IMR-90 (cell line): ENCODE measurements around the gene TBCK. TPM values are rescaled to one million over a fixed set of nuclear protein-coding genes. Genes with fewer than 3 reads are reported as not detected.

ENCODE experiments used
- ATAC-seq: fragments of 200-7000 bp; cut with Tn5 transposase; 2 replicates; pipeline ENCODE4 v1.9.1; 2020; ENCODE audit warnings: low read depth, mild to moderate bottlenecking, moderate library complexity
- BruUV-seq: library from RNA; stranded (reverse); fragments of 400-500 nt; replicated peaks from 2 replicates; lab custom pipeline; 2021; lab: Mats Ljungman, UMichigan
- CTCF ChIA-PET: fragments of 300-600 bp; formaldehyde crosslinking; extraction: SDS; loops from one replicate; lab custom pipeline; 2021; ENCODE audit warnings: antibody characterized with exemption; lab: Yijun Ruan, JAX
- POLR2A ChIA-PET: fragments of 300-600 bp; sonication (Branson Sonifier 250); formaldehyde crosslinking; loops from one replicate; lab custom pipeline; 2022; ENCODE audit warnings: antibody characterized with exemption; ENCODE audit not compliant: unreplicated experiment; lab: Charles Lee
- DNase-seq: peaks from one replicate; pipeline ENCODE4 v3.0.0; 2013
- H2AFZ ChIP-seq: replicated peaks from 2 replicates; pipeline ENCODE3; 2013; ENCODE audit warnings: low read length, mild to moderate bottlenecking; ENCODE audit not compliant: poor library complexity
- H2AK5ac ChIP-seq: 2 replicates; pipeline ENCODE4 v1.6.1; 2013; ENCODE audit warnings: low read depth, low read length, inconsistent platforms
- H2AK9ac ChIP-seq: replicated peaks from 2 replicates; pipeline ENCODE3; 2013; ENCODE audit warnings: mild to moderate bottlenecking, low read depth, low read length, moderate library complexity; ENCODE audit not compliant: poor library complexity
- H2BK120ac ChIP-seq: 2 replicates; pipeline ENCODE4 v1.6.1; 2013; ENCODE audit warnings: low read depth, low read length, inconsistent platforms
- H2BK15ac ChIP-seq: 3 replicates; pipeline ENCODE4 v1.6.1; 2013; ENCODE audit warnings: low read depth, low read length, inconsistent platforms
- H2BK20ac ChIP-seq: 2 replicates; pipeline ENCODE4 v1.6.1; 2013; ENCODE audit warnings: low read depth, mild to moderate bottlenecking, inconsistent platforms, low read length, moderate library complexity
- H2BK5ac ChIP-seq: 2 replicates; pipeline ENCODE4 v1.6.1; 2013; ENCODE audit warnings: mild to moderate bottlenecking, low read depth, low read length, inconsistent platforms; ENCODE audit not compliant: poor library complexity, severe bottlenecking
- H3K14ac ChIP-seq: replicated peaks from 2 replicates; pipeline ENCODE4 v1.6.1; 2013; ENCODE audit warnings: low read depth, low read length, inconsistent platforms
- H3K18ac ChIP-seq: 2 replicates; pipeline ENCODE4 v1.6.1; 2013; ENCODE audit warnings: low read depth, low read length, control low read depth
- H3K23ac ChIP-seq: 2 replicates; pipeline ENCODE4 v1.6.1; 2013; ENCODE audit warnings: low read depth, low read length, inconsistent platforms
- H3K27ac ChIP-seq: 2 replicates; pipeline ENCODE4 v1.5.1; 2013; ENCODE audit warnings: mild to moderate bottlenecking, control low read depth, low read length; ENCODE audit not compliant: insufficient read depth
- H3K27me3 ChIP-seq: 2 replicates; pipeline ENCODE4 v1.6.1; 2013; ENCODE audit warnings: low read length; ENCODE audit not compliant: control insufficient read depth, insufficient read depth
- H3K36me3 ChIP-seq: 2 replicates; pipeline ENCODE4 v1.6.1; 2013; ENCODE audit warnings: low read length, mixed read lengths; ENCODE audit not compliant: control insufficient read depth, insufficient read depth
- H3K4ac ChIP-seq: 2 replicates; pipeline ENCODE4 v1.6.1; 2013; ENCODE audit warnings: low read depth, low read length, inconsistent platforms
- H3K4me1 ChIP-seq: 2 replicates; pipeline ENCODE4 v1.6.1; 2013; ENCODE audit warnings: low read length, mixed read lengths; ENCODE audit not compliant: control insufficient read depth, insufficient read depth
- H3K4me2 ChIP-seq: 2 replicates; pipeline ENCODE4 v1.6.1; 2013; ENCODE audit warnings: low read depth, mild to moderate bottlenecking, control low read depth, low read length, moderate library complexity
- H3K4me3 ChIP-seq: 2 replicates; pipeline ENCODE4 v1.5.1; 2013; ENCODE audit warnings: low read depth, mild to moderate bottlenecking, control low read depth, low read length, moderate library complexity; ENCODE audit not compliant: insufficient read depth
- H3K56ac ChIP-seq: 2 replicates; pipeline ENCODE4 v1.6.1; 2013; ENCODE audit warnings: low read length, inconsistent platforms; ENCODE audit not compliant: insufficient read depth; ENCODE audit errors: extremely low read depth
- H3K79me1 ChIP-seq, 2 experiments: 2 replicates each; pipeline ENCODE4 v1.6.1; 2013; ENCODE audit warnings: low read length in 2 of 2, inconsistent platforms in 1 of 2, low read depth in 1 of 2
- H3K9ac ChIP-seq: 2 replicates; pipeline ENCODE4 v1.6.1; 2013; ENCODE audit warnings: low read depth, low read length, control low read depth
- H3K9me1 ChIP-seq: 2 replicates; pipeline ENCODE4 v1.6.1; 2013; ENCODE audit warnings: low read length, inconsistent platforms; ENCODE audit not compliant: insufficient read depth
- H3K9me3 ChIP-seq: 2 replicates; pipeline ENCODE4 v1.6.1; 2013; ENCODE audit warnings: low read length; ENCODE audit not compliant: control insufficient read depth, insufficient read depth
- H4K20me1 ChIP-seq: 2 replicates; pipeline ENCODE4 v1.6.1; 2013; ENCODE audit warnings: low read length, inconsistent platforms; ENCODE audit not compliant: insufficient read depth
- H4K5ac ChIP-seq: 2 replicates; pipeline ENCODE4 v1.6.1; 2013; ENCODE audit warnings: mild to moderate bottlenecking, low read depth, low read length, control low read depth
- H4K8ac ChIP-seq, 2 experiments: 2 replicates each; pipeline ENCODE4 v1.6.1; 2013; ENCODE audit warnings: low read depth in 2 of 2, low read length in 2 of 2, control low read depth in 1 of 2, inconsistent platforms in 1 of 2
- H4K91ac ChIP-seq: 2 replicates; pipeline ENCODE4 v1.6.1; 2013; ENCODE audit warnings: low read depth, low read length, inconsistent platforms; ENCODE audit not compliant: insufficient read depth
- BHLHE40 ChIP-seq: fragments of 150-350 bp; IDR thresholded peaks from 2 replicates; pipeline ENCODE4 v1.6.1; 2016; ENCODE audit warnings: mild to moderate bottlenecking, low read depth, low read length
- CEBPB ChIP-seq: IDR thresholded peaks from 2 replicates; pipeline ENCODE4 v1.6.1; 2012; ENCODE audit warnings: low read depth, low read length, improper control_type of control experiment
- CHD1 ChIP-seq: IDR thresholded peaks from 2 replicates; pipeline ENCODE4 v1.6.1; 2012; ENCODE audit warnings: low read depth, low read length, improper control_type of control experiment
- CTCF ChIP-seq: conservative IDR thresholded peaks from 2 replicates; pipeline ENCODE4 v1.5.1; 2012; ENCODE audit warnings: mild to moderate bottlenecking, low read depth, low read length, improper control_type of control experiment
- ELK1 ChIP-seq: fragments of 150-350 bp; IDR thresholded peaks from 2 replicates; pipeline ENCODE4 v1.6.1; 2016; ENCODE audit warnings: low read depth, mild to moderate bottlenecking, low read length, moderate library complexity, borderline replicate concordance
- FOS ChIP-seq: fragments of 150-350 bp; IDR thresholded peaks from 2 replicates; pipeline ENCODE4 v1.6.1; 2016; ENCODE audit warnings: low read depth, low read length
- MAFK ChIP-seq: IDR thresholded peaks from 2 replicates; pipeline ENCODE4 v1.6.1; 2012; ENCODE audit warnings: low read depth, low read length, improper control_type of control experiment
- MAZ ChIP-seq: IDR thresholded peaks from 2 replicates; pipeline ENCODE4 v1.6.1; 2012; ENCODE audit warnings: low read depth, mild to moderate bottlenecking, low read length, improper control_type of control experiment, moderate library complexity, borderline replicate concordance
- MXI1 ChIP-seq: IDR thresholded peaks from 2 replicates; pipeline ENCODE4 v1.6.1; 2012; ENCODE audit warnings: low read depth, mild to moderate bottlenecking, low read length, moderate library complexity, borderline replicate concordance
- NFE2L2 ChIP-seq: fragments of 150-350 bp; IDR thresholded peaks from 2 replicates; pipeline ENCODE4 v1.6.1; 2016; ENCODE audit warnings: low read depth, mild to moderate bottlenecking, low read length
- POLR2A ChIP-seq: IDR thresholded peaks from 2 replicates; pipeline ENCODE4 v1.6.1; 2012; ENCODE audit warnings: mild to moderate bottlenecking, low read depth, low read length
- RAD21 ChIP-seq: IDR thresholded peaks from 2 replicates; pipeline ENCODE4 v1.6.1; 2012; ENCODE audit warnings: low read length, improper control_type of control experiment
- RCOR1 ChIP-seq: IDR thresholded peaks from 2 replicates; pipeline ENCODE4 v1.6.1; 2012; ENCODE audit warnings: mild to moderate bottlenecking, low read length, improper control_type of control experiment; ENCODE audit not compliant: insufficient replicate concordance
- RFX5 ChIP-seq: IDR thresholded peaks from 2 replicates; pipeline ENCODE4 v1.8.0; 2012; ENCODE audit warnings: low read depth, mild to moderate bottlenecking, low read length, moderate library complexity
- SMC3 ChIP-seq: fragments of 150-350 bp; IDR thresholded peaks from 2 replicates; pipeline ENCODE4 v1.6.1; 2016; ENCODE audit warnings: low read depth, mild to moderate bottlenecking, antibody characterized with exemption, low read length, moderate library complexity
- USF2 ChIP-seq: fragments of 150-350 bp; IDR thresholded peaks from 2 replicates; pipeline ENCODE4 v1.6.1; 2017; ENCODE audit warnings: mild to moderate bottlenecking, antibody characterized with exemption, low read length, low read depth
- WGBS, 2 experiments: methylation state at CpG; one replicate each; pipeline versions ENCODE4 v1.1.5 to v1.1.7; 2013; ENCODE audit warnings: missing lambda C conversion rate in 2 of 2; ENCODE audit not compliant: insufficient read length in 1 of 2; ENCODE audit errors: extremely low coverage in 2 of 2; 5-methylcytosine and 5-hydroxymethylcytosine counted together
- dilution Hi-C: fragments of 300-500 bp; cut with HindIII; formaldehyde crosslinking; loops from one replicate; pipeline ENCODE4 v1.14.3; 2018; ENCODE audit warnings: low sequenced_read_pairs; ENCODE audit not compliant: unreplicated experiment
- in situ Hi-C: fragments of 300-500 bp; cut with MboI; formaldehyde crosslinking; loops from 3 replicates; pipeline ENCODE4 v1.14.3; 2019; ENCODE audit warnings: low sequenced_read_pairs, inconsistent platforms, mixed read lengths
- intact Hi-C: fragments of 100-400 bp; cut with micrococcal nuclease; formaldehyde crosslinking; loops from 2 replicates; pipeline ENCODE4 v1.10.0; 2022
- polyA plus RNA-seq, 3 experiments: library from polyadenylated mRNA; depleted of rRNA; stranded (reverse); fragments of >200 nt; gene quantifications; 2 replicates each; pipeline ENCODE4 v1.2.3, GENCODE V29; 2012; ENCODE audit warnings: low replicate concordance in 1 of 3
- total RNA-seq: library from RNA; depleted of rRNA; stranded (reverse); fragments of >200 nt; gene quantifications from 2 replicates; pipeline ENCODE4 v1.2.3, GENCODE V29; 2012

Gene TBCK
- total and polyA plus RNA-seq, 2 of the 4 experiments (the other 2 are of a cell fraction) = 10.7 to 29.9 TPM

GRCh38 chr4:106041294-106042002, 274.6 kb downstream of the TBCK start:
- in situ Hi-C loops = no loop called here
- Histone ChIP-seq H2BK5ac (no peak overlapping the region), H3K36me3 (no peaks in the 10 kb centered on the region), H2AK9ac (no peak overlapping the region), H2BK120ac (no peak overlapping the region), H2BK15ac (no peak overlapping the region), H3K4me2 (no peak overlapping the region), H4K91ac (no peak overlapping the region), H3K23ac (no peak overlapping the region), H4K20me1 (no peaks in the 10 kb centered on the region), H3K4ac (no peak overlapping the region), H3K4me3 (no peak overlapping the region), H3K9ac (no peak overlapping the region), H3K27ac (no peak overlapping the region), H3K9me3 (no peaks in the 10 kb centered on the region), H3K4me1 (no peaks in the 10 kb centered on the region), H3K56ac (no peak overlapping the region), H4K5ac (no peak overlapping the region), H2AK5ac (no peak overlapping the region), H2AFZ (no peak overlapping the region), H3K14ac (no peak overlapping the region), H2BK20ac (no peak overlapping the region), H4K8ac (no peak overlapping the region), H3K9me1 (no peaks in the 10 kb centered on the region; the same call in 1 of the 2 replicates), H3K27me3 (no peaks in the 10 kb centered on the region), H3K79me1 (no peaks in the 10 kb centered on the region), H3K18ac (no peak overlapping the region)
- ChIA-PET CTCF (no interaction called here), POLR2A (no interaction called here)
- no peak for TF ChIP-seq SMC3
- TF ChIP-seq CEBPB = no peak
- no peak for TF ChIP-seq RAD21
- TF ChIP-seq ELK1 = no peak
- TF ChIP-seq CTCF = no peak
- no peak for TF ChIP-seq NFE2L2
- no peak for TF ChIP-seq POLR2A
- TF ChIP-seq FOS = no peak
- TF ChIP-seq BHLHE40 = no peak
- TF ChIP-seq MXI1 = no peak
- no peak for TF ChIP-seq CHD1
- TF ChIP-seq RFX5 = no peak
- no peak for TF ChIP-seq USF2
- no peak for TF ChIP-seq MAZ
- TF ChIP-seq MAFK = no peak
- no peak for TF ChIP-seq RCOR1
- intact Hi-C loops = loop anchor here (10.0 kb wide), 1 partner anchor 337 kb away; the partner anchor contains the start of genes GSTCD and INTS12
- dilution Hi-C loops = no loop called here
- BruUV-seq = no TSS peak
- DNase-seq = no peak
- no peak for ATAC-seq
- WGBS, 2 experiments = no CpG with 5 or more reads among the region's 2 CpGs
